HCT116 (cell line): ENCODE measurements around the gene TFB2M. TPM values are rescaled to one million over a fixed set of nuclear protein-coding genes. Genes with fewer than 3 reads are reported as not detected.

ENCODE experiments used
- ATAC-seq: fragments of 200-7000 bp; cut with Tn5 transposase; 2 replicates; pipeline ENCODE4 v1.9.1; 2020; ENCODE audit warnings: mild to moderate bottlenecking, moderate library complexity
- BruUV-seq: library from RNA; stranded (reverse); fragments of 400-500 nt; replicated peaks from 2 replicates; lab custom pipeline; 2021; lab: Mats Ljungman, UMichigan
- CTCF ChIA-PET: fragments of 300-600 bp; sonication (Branson Sonifier 250); formaldehyde crosslinking; loops from one replicate; lab custom pipeline; 2021; ENCODE audit warnings: antibody characterized with exemption; lab: Charles Lee
- POLR2A ChIA-PET: fragments of 300-600, 350-600 bp; sonication (Branson Sonifier 250); formaldehyde crosslinking; loops from one replicate; lab custom pipeline; 2021; ENCODE audit warnings: antibody characterized with exemption; lab: Charles Lee
- RAD21 ChIA-PET, 2 experiments: fragments of 300-600 bp; sonication (Branson Sonifier 250); formaldehyde crosslinking; loops; one replicate each; lab custom pipeline; 2023; ENCODE audit warnings: low total read pairs in 2 of 2; ENCODE audit not compliant: uncharacterized antibody in 2 of 2, unreplicated experiment in 2 of 2, low non-redundant PET in 1 of 2; lab: Charles Lee
- DNase-seq: peaks from one replicate; pipeline ENCODE4 v3.0.0-alpha.2; 2010; ENCODE audit warnings: low read depth, low spot score
- H2AFZ ChIP-seq: fragments of 200-600 bp; shearing (Covaris generic), sonication (generic); 2 replicates; pipeline ENCODE4 v1.6.1; 2017; ENCODE audit warnings: low read depth, mixed run types, mixed read lengths, antibody characterized with exemption, low read length; ENCODE audit not compliant: poor library complexity, severe bottlenecking
- H3K27ac ChIP-seq: 2 replicates; pipeline ENCODE4 v1.5.1; 2012; ENCODE audit warnings: low read depth, low read length
- H3K27me3 ChIP-seq: fragments of 200-600 bp; sonication (generic); 2 replicates; pipeline ENCODE4 v1.6.1; 2016; ENCODE audit warnings: mixed run types, low read length, mixed read lengths; ENCODE audit not compliant: insufficient read depth
- H3K36me3 ChIP-seq, 2 experiments: fragments of 200-500 bp in 1 of 2; fragments of 200-600 bp in 1 of 2; sonication (Bioruptor generic) in 1 of 2; sonication (generic) in 1 of 2; 2 replicates each; pipeline versions ENCODE4 v1.5.1 to v1.6.1; 2014 to 2016; ENCODE audit warnings: low read length in 2 of 2, inconsistent platforms in 1 of 2, mixed read lengths in 1 of 2, mixed run types in 1 of 2; ENCODE audit not compliant: insufficient read depth in 2 of 2, control insufficient read depth in 1 of 2
- H3K4me1 ChIP-seq, 2 experiments: fragments of 200-600 bp in 1 of 2; sonication (generic) in 1 of 2; 2 replicates each; pipeline versions ENCODE4 v1.5.1 to v1.6.1; 2012 to 2017; ENCODE audit warnings: low read length in 2 of 2, inconsistent platforms in 1 of 2, mild to moderate bottlenecking in 1 of 2, mixed read lengths in 1 of 2, mixed run types in 1 of 2, moderate library complexity in 1 of 2; ENCODE audit not compliant: insufficient read depth in 2 of 2, control insufficient read depth in 1 of 2
- H3K4me2 ChIP-seq: fragments of 200-600 bp; sonication (generic); 2 replicates; pipeline ENCODE4 v1.6.1; 2017; ENCODE audit warnings: mixed run types, low read length, mixed read lengths
- H3K4me3 ChIP-seq, 2 experiments: fragments of 200-600 bp in 1 of 2; sonication (generic) in 1 of 2; replicated peaks in 1 of 2; 2 replicates each; pipeline ENCODE4 v1.5.1; 2011 to 2016; ENCODE audit warnings: low read length in 2 of 2, control low read depth in 1 of 2, low read depth in 1 of 2, mild to moderate bottlenecking in 1 of 2, mixed read lengths in 1 of 2, mixed run types in 1 of 2
- H3K79me2 ChIP-seq: fragments of 200-600 bp; sonication (generic); 2 replicates; pipeline ENCODE4 v1.6.1; 2017; ENCODE audit warnings: mild to moderate bottlenecking, mixed run types, low read length, moderate library complexity, mixed read lengths; ENCODE audit not compliant: insufficient read depth
- H3K9ac ChIP-seq: fragments of 200-600 bp; sonication (generic); 2 replicates; pipeline ENCODE4 v1.6.1; 2016; ENCODE audit warnings: low read length, mixed read lengths
- H3K9me2 ChIP-seq: fragments of 200-600 bp; sonication (generic), shearing (Covaris generic); 2 replicates; pipeline ENCODE4 v1.6.1; 2017; ENCODE audit warnings: mixed run types, mild to moderate bottlenecking, moderate library complexity; ENCODE audit not compliant: insufficient read depth
- H3K9me3 ChIP-seq, 2 experiments: fragments of 200-500 bp in 1 of 2; fragments of 200-600 bp in 1 of 2; sonication (Bioruptor generic) in 1 of 2; sonication (generic) in 1 of 2; 2 replicates each; pipeline ENCODE4 v1.6.1; 2014 to 2017; ENCODE audit warnings: low read length in 2 of 2, mixed read lengths in 2 of 2, inconsistent platforms in 1 of 2, low read depth in 1 of 2, mild to moderate bottlenecking in 1 of 2, mixed run types in 1 of 2, moderate library complexity in 1 of 2; ENCODE audit not compliant: control insufficient read depth in 1 of 2, insufficient read depth in 1 of 2
- H4K20me1 ChIP-seq: fragments of 200-600 bp; sonication (generic), shearing (Covaris generic); 2 replicates; pipeline ENCODE4 v1.6.1; 2017; ENCODE audit warnings: mixed run types, mild to moderate bottlenecking, moderate library complexity; ENCODE audit not compliant: insufficient read depth
- ATF3 ChIP-seq: IDR thresholded peaks from 2 replicates; pipeline ENCODE4 v1.6.1; 2012
- CBX3 ChIP-seq: IDR thresholded peaks from 2 replicates; pipeline ENCODE4 v1.6.1; 2012; ENCODE audit warnings: low read depth
- ELF1 ChIP-seq: IDR thresholded peaks from 2 replicates; pipeline ENCODE4 v1.6.1; 2012; ENCODE audit warnings: low read depth, borderline replicate concordance
- EZH2phosphoT487 ChIP-seq: fragments of 200-600 bp; IDR thresholded peaks from 2 replicates; pipeline ENCODE4 v1.6.1; 2018; ENCODE audit warnings: antibody characterized with exemption, borderline replicate concordance
- FOSL1 ChIP-seq: IDR thresholded peaks from 2 replicates; pipeline ENCODE4 v1.6.1; 2012; ENCODE audit warnings: low read depth
- POLR2A ChIP-seq: IDR thresholded peaks from 2 replicates; pipeline ENCODE4 v1.7.0; 2011; ENCODE audit warnings: borderline replicate concordance; ENCODE audit not compliant: insufficient read depth, insufficient read length; ENCODE audit errors: extremely low read depth
- POLR2AphosphoS5 ChIP-seq: IDR thresholded peaks from 2 replicates; pipeline ENCODE4 v1.6.1; 2011; ENCODE audit warnings: mild to moderate bottlenecking, low read depth, low read length, moderate library complexity
- RAD21 ChIP-seq: IDR thresholded peaks from 2 replicates; pipeline ENCODE4 v1.6.1; 2012; ENCODE audit warnings: low read depth, mild to moderate bottlenecking
- REST ChIP-seq: IDR thresholded peaks from 2 replicates; pipeline ENCODE4 v1.6.1; 2012; ENCODE audit warnings: low read depth
- SP1 ChIP-seq: IDR thresholded peaks from 2 replicates; pipeline ENCODE4 v1.6.1; 2012; ENCODE audit warnings: low read depth
- SRF ChIP-seq: IDR thresholded peaks from 2 replicates; pipeline ENCODE4 v1.6.1; 2012; ENCODE audit warnings: low read depth
- YY1 ChIP-seq: IDR thresholded peaks from 2 replicates; pipeline ENCODE4 v1.6.1; 2011; ENCODE audit warnings: low read length, low read depth, moderate library complexity, mild to moderate bottlenecking; ENCODE audit not compliant: insufficient replicate concordance; ENCODE audit errors: extremely low read depth
- ZBTB33 ChIP-seq: IDR thresholded peaks from 2 replicates; pipeline ENCODE4 v1.6.1; 2011; ENCODE audit warnings: mild to moderate bottlenecking, low read length, moderate library complexity; ENCODE audit not compliant: insufficient replicate concordance; ENCODE audit errors: extremely low read depth
- ZFX ChIP-seq: fragments of 450-650 bp; IDR thresholded peaks from 2 replicates; pipeline ENCODE4 v1.6.1; 2017
- intact Hi-C: fragments of 100-400 bp; cut with micrococcal nuclease; formaldehyde crosslinking; loops from 2 replicates; pipeline ENCODE4 v1.10.0; 2022
- total RNA-seq: library from RNA; stranded (reverse); gene quantifications from one replicate; pipeline ENCODE4 v1.2.1, GENCODE V29; 2021; ENCODE audit not compliant: unreplicated experiment

The TFB2M gene
- total RNA-seq, 1 experiment from 2014 or later, result 24.4 TPM

DNA sequence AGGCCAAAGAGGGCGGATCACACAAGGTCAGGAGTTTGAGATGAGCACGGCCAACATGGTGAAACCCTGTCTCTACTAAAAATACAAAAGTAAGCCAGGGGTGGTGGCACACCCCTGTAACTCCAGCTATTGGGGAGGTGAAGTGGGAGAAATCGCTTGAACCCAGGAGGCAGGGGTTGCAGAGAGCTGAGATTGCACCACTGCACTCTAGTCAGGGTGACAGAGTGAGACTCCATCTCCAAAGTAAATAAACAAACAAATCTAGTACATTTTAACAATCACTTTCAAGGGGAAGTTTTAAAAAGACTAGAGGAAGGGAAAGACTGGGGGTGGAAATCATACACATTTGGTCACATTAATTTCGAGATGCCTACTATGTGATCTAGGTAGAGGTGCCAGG lies 6.8 kb downstream of the TFB2M start:
- TF ChIP-seq ZFX (no peak), REST (no peak), POLR2AphosphoS5 (no peak), SRF (no peak), EZH2phosphoT487 (no peak), ATF3 (no peak), ZBTB33 (no peak), YY1 (no peak), SP1 (no peak), RAD21 (no peak), POLR2A (no peak), ELF1 (no peak), FOSL1 (no peak), CBX3 (no peak)
- H3K27me3 ChIP-seq, result no peaks in the 10 kb centered on the region
- CTCF ChIA-PET, result no interaction called here
- no peak overlapping the region for H3K27ac ChIP-seq
- no peak for DNase-seq
- RAD21 ChIA-PET, result no interaction called here
- H3K9ac ChIP-seq, result no peak overlapping the region
- H3K4me3 ChIP-seq, result no peak overlapping the region
- H3K9me3 ChIP-seq, result no peaks in the 10 kb centered on the region
- no peak overlapping the region for H3K4me2 ChIP-seq
- H3K79me2 ChIP-seq, result peaks cover 88% of the 10 kb centered on the region
- H4K20me1 ChIP-seq, result no peaks in the 10 kb centered on the region
- POLR2A ChIA-PET, result no interaction called here
- intact Hi-C loops, result no loop called here
- no peak overlapping the region for H2AFZ ChIP-seq
- BruUV-seq, result no TSS peak
- H3K9me2 ChIP-seq, result no peaks in the 10 kb centered on the region
- ATAC-seq, result no peak
- no peaks in the 10 kb centered on the region; a peak in 1 of 4 replicates for H3K4me1 ChIP-seq
- H3K36me3 ChIP-seq, result peaks cover 15 to 21% of the 10 kb centered on the region in 2 experiments
